NCI-H2196 treated with DMSO at 0.1 percent for 48 hours (cell line): ENCODE data around the gene PPP1R12B.
"Not testable (repeated sequence)": the region's sequence is repeated elsewhere in the genome, so short reads cannot be mapped to it uniquely, and the experiment has no call there.

Experiments used
- DNase-seq: peaks from one replicate; lab custom pipeline; 2025; ENCODE audit not compliant: unreplicated experiment; lab: John Stamatoyannopoulos, UW

The PPP1R12B gene

GRCh38 chr1:202438393-202439174 lies 90.1 kb downstream of the PPP1R12B start:
- no peak for DNase-seq

DNA sequence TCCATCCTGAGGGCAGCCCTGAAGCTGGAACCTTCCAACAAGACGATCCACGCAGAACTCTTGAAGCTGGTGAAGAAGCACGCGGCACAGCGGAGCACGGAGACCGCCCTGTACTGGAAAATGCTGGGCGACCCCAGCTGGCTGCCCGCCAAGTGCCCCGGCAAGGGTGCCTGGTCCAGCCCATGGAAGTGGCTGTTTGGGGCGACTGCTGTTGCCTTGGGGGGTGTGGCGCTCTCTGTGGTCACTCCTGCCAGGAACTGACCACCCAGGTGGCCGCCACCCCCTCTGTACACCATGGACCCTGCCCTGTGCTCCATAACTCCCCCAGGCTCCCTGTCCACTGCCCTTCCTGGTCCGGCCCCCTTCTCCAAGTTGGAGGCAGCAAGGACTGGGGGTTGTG lies 90.8 kb downstream of the PPP1R12B start:
- DNase-seq = no peak

GRCh38 chr1:202448140-202448539 lies 99.6 kb downstream of the PPP1R12B start:
- DNase-seq = not testable (repeated sequence)

- DNase-seq = not testable (repeated sequence)
Measured at GRCh38 chr1:202451641-202452040, 103.1 kb downstream of the PPP1R12B start.

- DNase-seq = no peak
Measured at GRCh38 chr1:202452508-202452907, 104.0 kb downstream of the PPP1R12B start.

DNA sequence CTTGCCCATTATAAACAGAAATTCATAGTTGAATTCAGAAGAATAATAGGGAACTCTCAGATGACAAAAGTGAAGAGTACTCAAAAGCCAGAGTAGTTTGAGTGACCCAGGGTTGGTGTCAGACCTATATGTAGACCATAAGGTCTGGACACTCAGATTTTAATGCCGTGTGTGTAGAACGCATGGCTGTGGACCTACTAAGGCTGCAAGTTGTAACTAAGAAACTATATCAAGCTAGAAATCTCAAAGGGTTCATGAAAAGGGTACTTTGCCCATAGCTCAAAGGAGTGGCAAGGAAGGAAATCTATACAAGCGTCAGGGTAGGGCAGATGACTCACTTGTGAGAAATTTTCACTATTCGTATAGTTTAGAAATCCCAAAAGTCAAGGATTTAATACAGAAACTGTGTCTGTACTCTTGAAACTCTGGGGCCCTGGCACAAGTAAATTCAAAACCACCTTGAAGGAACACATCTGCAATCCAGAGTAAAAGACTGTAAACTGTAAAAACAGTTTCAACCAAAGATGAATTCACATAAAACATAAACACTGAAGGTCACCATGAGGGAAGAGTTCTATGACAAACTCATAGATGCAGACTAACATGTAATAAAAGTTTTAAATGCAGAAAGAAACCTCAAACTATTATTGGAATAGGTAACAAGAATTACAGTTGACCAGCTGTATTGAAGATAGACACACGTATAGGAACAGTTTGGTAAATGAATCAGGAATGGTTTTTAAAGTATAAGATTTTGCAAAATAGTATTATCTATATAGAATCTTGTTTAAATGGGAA lies 108.1 kb downstream of the PPP1R12B start:
- DNase-seq = not testable (repeated sequence)

GRCh38 chr1:202458651-202459050 lies 110.2 kb downstream of the PPP1R12B start:
- not testable (repeated sequence) for DNase-seq

DNA sequence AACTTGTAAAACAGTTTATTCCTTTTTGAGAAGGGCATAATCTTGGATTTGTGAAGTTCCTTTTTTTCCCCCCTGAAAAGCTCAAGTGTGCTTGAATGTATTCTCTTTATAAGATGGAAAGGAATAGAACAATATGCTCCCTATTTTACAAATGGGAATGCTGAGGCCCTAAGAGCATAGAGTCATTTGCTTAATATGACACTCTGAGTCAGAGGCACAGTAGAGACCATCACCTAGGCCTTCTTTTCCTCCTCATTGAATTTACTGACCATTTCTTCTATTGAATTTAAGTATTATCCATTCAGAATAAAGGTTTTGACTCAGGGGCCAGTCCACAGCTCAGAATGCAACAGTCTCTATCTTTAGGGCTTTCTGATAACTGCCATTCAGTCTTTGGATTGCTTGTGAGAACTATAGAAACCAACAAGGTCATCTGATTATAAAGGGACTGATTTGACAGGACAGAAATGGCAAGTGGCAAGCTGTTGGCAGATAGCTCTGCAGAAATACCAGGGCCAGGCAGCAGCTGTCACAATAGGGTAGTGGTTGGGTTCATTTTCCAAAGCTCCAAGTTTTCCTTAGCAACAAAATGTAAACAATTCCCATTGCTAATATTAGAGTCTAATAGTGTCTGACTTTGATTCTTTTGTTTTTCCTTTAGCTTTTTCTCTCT lies 111.1 kb downstream of the PPP1R12B start:
- not testable (repeated sequence) for DNase-seq

GRCh38 chr1:202460143-202460495 lies 111.6 kb downstream of the PPP1R12B start:
- DNase-seq = not testable (repeated sequence)

- DNase-seq = no peak
Measured at GRCh38 chr1:202462342-202463076, 114.0 kb downstream of the PPP1R12B start.

DNA sequence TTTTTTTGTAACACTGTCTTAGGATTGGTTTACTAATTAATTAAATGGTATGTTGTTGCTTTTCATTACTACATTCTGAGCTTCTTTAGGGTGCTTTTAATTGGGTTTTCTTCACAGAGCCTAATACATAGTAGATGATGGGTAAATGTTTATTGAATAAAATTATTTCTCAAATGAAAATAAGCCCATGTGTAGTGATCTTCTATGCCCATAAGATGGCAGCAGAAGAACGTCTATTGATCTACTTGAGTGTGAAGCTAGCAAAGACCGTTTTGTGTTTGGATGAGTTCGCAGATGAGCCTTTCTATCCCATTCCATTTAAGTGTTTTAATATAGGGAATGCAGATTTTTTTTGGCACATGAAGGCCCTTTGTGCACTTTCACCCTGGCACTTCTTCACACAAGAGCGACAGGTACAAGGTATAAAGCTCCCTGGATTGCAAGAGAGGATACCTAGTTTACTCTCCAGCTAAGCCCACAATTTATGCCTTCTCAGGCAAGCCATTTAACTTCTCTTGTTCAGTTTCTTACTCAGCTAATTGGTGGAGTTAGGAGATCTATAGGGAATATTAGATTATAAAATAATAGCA lies 115.7 kb downstream of the PPP1R12B start:
- DNase-seq = not testable (repeated sequence)

- not testable (repeated sequence) for DNase-seq
Measured at GRCh38 chr1:202465644-202466270, 117.3 kb downstream of the PPP1R12B start.

GRCh38 chr1:202466339-202466738 lies 117.8 kb downstream of the PPP1R12B start:
- not testable (repeated sequence) for DNase-seq

- not testable (repeated sequence) for DNase-seq
Measured at GRCh38 chr1:202467381-202467780, 118.9 kb downstream of the PPP1R12B start.

DNA sequence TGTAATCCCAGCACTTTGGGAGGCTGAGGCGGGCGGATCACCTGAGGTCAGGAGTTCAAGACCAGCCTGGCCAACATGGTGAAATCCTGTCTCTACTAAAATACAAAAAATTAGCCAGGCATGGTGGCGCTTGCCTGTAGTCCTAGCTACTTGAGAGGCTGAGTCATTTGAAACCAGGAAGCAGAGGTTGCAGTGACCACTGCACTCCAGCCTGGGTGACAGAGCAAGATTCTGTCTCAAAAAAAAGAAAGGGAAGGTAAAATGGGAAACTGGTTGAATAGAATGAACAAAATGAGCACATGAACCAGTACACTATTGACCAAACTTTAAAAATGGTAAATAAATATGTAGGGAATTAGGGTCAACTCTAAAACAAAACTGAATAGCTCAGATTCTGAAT lies 120.2 kb downstream of the PPP1R12B start:
- DNase-seq = not testable (repeated sequence)

GRCh38 chr1:202469123-202469522 lies 120.6 kb downstream of the PPP1R12B start:
- DNase-seq = not testable (repeated sequence)

GRCh38 chr1:202471246-202471645 lies 122.7 kb downstream of the PPP1R12B start:
- DNase-seq = no peak

GRCh38 chr1:202472347-202473124 lies 124.0 kb downstream of the PPP1R12B start:
- DNase-seq = not testable (repeated sequence)
